Measurements from ENCODE around the gene LHX1. TPM values are rescaled to one million over a fixed set of nuclear protein-coding genes. Genes with fewer than 3 reads are reported as not detected.
A peak's percentile ranks its signal among the peaks of the same experiment; 100 is the strongest.

LHX1 gene
- total RNA-seq, 1 experiment from 2014 or later, result 0.61 TPM

GRCh38 chr17:36972905-36973304 lies 35.6 kb downstream of the LHX1 start (continued):
- TF ChIP-seq ZNF532 (CRISPR knock-in tag; IDR thresholded peaks at IDR 0.05; ENCODE audit: borderline replicate concordance), result no peak

- ChIA-PET POLR2A (no interaction called here), CTCF (no interaction called here)
- Mint-ChIP-seq H3K27me3 (ENCODE audit: low read depth) (no peaks in the 10 kb centered on the region), H3K4me3 (no peak overlapping the region), H3K36me3 (no peaks in the 10 kb centered on the region), H3K9me3 (no peaks in the 10 kb centered on the region), H3K27ac (peak overlapping the region; percentile 32; the same call in 1 of the 2 replicates), H3K4me1 (peaks cover 24% of the 10 kb centered on the region)
- ATAC-seq, result no peak
- TF ChIP-seq USF2 (CRISPR knock-in tag; IDR thresholded peaks at IDR 0.05) (no peak), ETV6 (CRISPR knock-in tag; IDR thresholded peaks at IDR 0.05) (no peak)
- no peak for DNase-seq (ENCODE audit: low spot score)
Measured at GRCh38 chr17:36975922-36976515, 38.7 kb downstream of the LHX1 start.

GRCh38 chr17:36977066-36977465 lies 39.8 kb downstream of the LHX1 start:
- peak overlapping the region; percentile 51 for H3K27ac Mint-ChIP-seq
- TF ChIP-seq ESRRA (CRISPR knock-in tag; IDR thresholded peaks at IDR 0.05; ENCODE audit: borderline replicate concordance) (no peak), TEAD4 (CRISPR knock-in tag; IDR thresholded peaks at IDR 0.05) (no peak), ZNF671 (CRISPR knock-in tag; IDR thresholded peaks at IDR 0.05) (no peak), SMAD4 (CRISPR knock-in tag; IDR thresholded peaks at IDR 0.05) (no peak), AR (CRISPR knock-in tag; IDR thresholded peaks at IDR 0.05) (no peak), ZNF232 (CRISPR knock-in tag; IDR thresholded peaks at IDR 0.05) (no peak), TEAD1 (CRISPR knock-in tag; IDR thresholded peaks at IDR 0.05) (no peak), ZNF423 (CRISPR knock-in tag; IDR thresholded peaks at IDR 0.05) (no peak), ZNF416 (CRISPR knock-in tag; IDR thresholded peaks at IDR 0.05) (no peak), HMGXB4 (CRISPR knock-in tag; IDR thresholded peaks at IDR 0.05) (no peak), ZNF512 (CRISPR knock-in tag; IDR thresholded peaks at IDR 0.05; ENCODE audit: borderline replicate concordance) (no peak), TCF7 (CRISPR knock-in tag; IDR thresholded peaks at IDR 0.05; ENCODE audit: low read depth) (no peak), ZNF121 (CRISPR knock-in tag; IDR thresholded peaks at IDR 0.05) (no peak), SMAD3 (CRISPR knock-in tag; IDR thresholded peaks at IDR 0.05; ENCODE audit: borderline replicate concordance) (no peak), E2F4 (CRISPR knock-in tag; IDR thresholded peaks at IDR 0.05; ENCODE audit: borderline replicate concordance, low read depth) (no peak), GRHL2 (CRISPR knock-in tag; IDR thresholded peaks at IDR 0.05; ENCODE audit: insufficient replicate concordance, severe bottlenecking) (no peak), ETV6 (CRISPR knock-in tag; IDR thresholded peaks at IDR 0.05) (no peak)

More at GRCh38 chr17:36977066-36977465, 39.8 kb downstream of the LHX1 start:
- Mint-ChIP-seq H3K4me3 (no peak overlapping the region), H3K27me3 (ENCODE audit: low read depth) (no peaks in the 10 kb centered on the region), H3K9me3 (no peaks in the 10 kb centered on the region), H3K36me3 (0 out of 2 replicates have a peak, but pooled peaks cover 2% of the 10 kb centered on the region), H3K4me1 (peaks cover 24% of the 10 kb centered on the region)
- ChIA-PET CTCF (no interaction called here), POLR2A (no interaction called here)
- DNase-seq (ENCODE audit: low spot score) (no peak), ATAC-seq (no peak)
